Testis (tissue), 3 donors: Measurements from ENCODE around the gene ASB1. TPM values are rescaled to one million over a fixed set of nuclear protein-coding genes. Genes with fewer than 3 reads are reported as not detected.

Experiments
- DNase-seq: peaks from one replicate; pipeline ENCODE4 v3.0.0-alpha.2; 2019
- H3K27ac ChIP-seq, 2 donors: fragments of 200-600 bp; sonication (generic); one replicate each; pipeline ENCODE4 v1.5.1; 2019
- H3K27me3 ChIP-seq: fragments of 200-600 bp; sonication (generic); one replicate; pipeline ENCODE4 v1.5.1; 2019
- H3K36me3 ChIP-seq: fragments of 200-600 bp; sonication (generic); one replicate; pipeline ENCODE4 v1.5.1; 2017; ENCODE audit warnings: low read depth; ENCODE audit errors: missing control alignments
- H3K4me1 ChIP-seq: fragments of 200-600 bp; sonication (generic); one replicate; pipeline ENCODE4 v1.5.1; 2019
- H3K4me3 ChIP-seq, 2 donors: fragments of 200-600 bp; sonication (generic); one replicate each; pipeline ENCODE4 v1.5.1; 2017 to 2019
- H3K9me3 ChIP-seq: fragments of 200-600 bp; sonication (generic); one replicate; pipeline ENCODE4 v1.5.1; 2017
- POLR2A ChIP-seq: fragments of 450-650 bp; IDR thresholded peaks from one replicate; pipeline ENCODE4 v1.6.1; 2017; ENCODE audit warnings: antibody characterized with exemption, mild to moderate bottlenecking, moderate library complexity
- WGBS, 2 donors: methylation state at CpG; one replicate each; pipeline ENCODE4 v1.1.5; 2018; 5-methylcytosine and 5-hydroxymethylcytosine counted together
- intact Hi-C: fragments of 100-400 bp; cut with DNase I; formaldehyde crosslinking; loops from one replicate; pipeline ENCODE4 v1.15.1; 2023; ENCODE audit warnings: low total_unique reads
- polyA plus RNA-seq: library from polyadenylated mRNA; stranded (reverse); fragments of 350-450 nt; fragmentation: Illumina TruSeq; extraction: RNeasy Lipid Tissue Mini Kit (QIAGEN cat#74804); gene quantifications from one replicate; pipeline ENCODE4 v1.2.3, GENCODE V29; 2014; ENCODE audit warnings: low read depth, low replicate concordance; ENCODE audit not compliant: insufficient read depth
- total RNA-seq, 2 donors: library from RNA; depleted of rRNA; stranded (reverse); fragments of >200 nt; gene quantifications; one replicate each; pipeline ENCODE4 v1.2.3, GENCODE V29; 2016
- TF ChIP-seq, protein P1 (sequence below), 3 experiments: fragments of 450-650 bp in 2 of 3; fragments of 200-600 bp in 1 of 3; sonication (generic) in 1 of 3; IDR thresholded peaks; one replicate each; pipeline ENCODE4 v1.5.1; 2016 to 2019; ENCODE audit warnings: antibody characterized with exemption in 3 of 3, mild to moderate bottlenecking in 2 of 3, moderate library complexity in 1 of 3

ASB1 gene
- total and polyA plus RNA-seq, 3 donors from 2014 or later: 31.4 to 52.5 (median 41.9) TPM

DNA sequence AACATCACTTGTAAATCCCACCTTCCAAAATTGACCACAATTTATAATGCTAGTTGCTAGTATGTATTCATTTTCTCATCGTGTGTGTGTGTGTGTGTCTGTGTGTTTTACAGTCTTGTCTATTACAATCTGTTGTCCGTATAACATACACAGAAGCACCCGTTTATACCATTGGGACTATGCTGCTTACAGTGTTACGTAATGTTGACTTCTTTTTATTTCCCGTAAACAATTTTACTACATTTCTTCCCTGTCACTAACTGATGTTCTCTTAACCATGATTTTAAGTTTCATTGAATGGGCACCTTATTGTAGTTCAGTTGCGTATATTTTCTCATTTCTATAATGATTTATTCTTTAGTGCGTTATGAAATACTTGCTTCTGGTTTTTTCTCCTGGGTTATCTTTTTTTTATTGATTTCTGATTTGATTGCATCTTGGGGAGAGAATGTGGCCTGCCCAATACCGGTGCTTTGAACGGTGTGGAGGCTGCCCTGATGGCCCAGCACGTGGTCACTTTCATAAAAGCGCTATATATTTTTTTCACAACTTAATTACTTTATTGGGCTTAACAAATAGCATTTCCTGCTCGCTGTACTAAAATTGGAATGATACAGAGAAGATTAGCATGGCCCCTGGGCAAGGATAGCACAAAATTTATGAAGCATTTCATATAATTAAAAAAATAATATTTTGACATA, 14.5 kb upstream of the ASB1 start:
- H3K9me3 ChIP-seq: no peaks in the 10 kb centered on the region
- no peak for DNase-seq
- H3K27me3 ChIP-seq: no peaks in the 10 kb centered on the region
- no peaks in the 10 kb centered on the region for H3K36me3 ChIP-seq
- WGBS, 2 donors: 89 to 94% methylated on average over 12 of the region's 12 CpGs
- H3K4me3 ChIP-seq: no peak overlapping the region
- H3K27ac ChIP-seq: no peak overlapping the region
- intact Hi-C loops: no loop called here
- TF ChIP-seq, protein P1, sequence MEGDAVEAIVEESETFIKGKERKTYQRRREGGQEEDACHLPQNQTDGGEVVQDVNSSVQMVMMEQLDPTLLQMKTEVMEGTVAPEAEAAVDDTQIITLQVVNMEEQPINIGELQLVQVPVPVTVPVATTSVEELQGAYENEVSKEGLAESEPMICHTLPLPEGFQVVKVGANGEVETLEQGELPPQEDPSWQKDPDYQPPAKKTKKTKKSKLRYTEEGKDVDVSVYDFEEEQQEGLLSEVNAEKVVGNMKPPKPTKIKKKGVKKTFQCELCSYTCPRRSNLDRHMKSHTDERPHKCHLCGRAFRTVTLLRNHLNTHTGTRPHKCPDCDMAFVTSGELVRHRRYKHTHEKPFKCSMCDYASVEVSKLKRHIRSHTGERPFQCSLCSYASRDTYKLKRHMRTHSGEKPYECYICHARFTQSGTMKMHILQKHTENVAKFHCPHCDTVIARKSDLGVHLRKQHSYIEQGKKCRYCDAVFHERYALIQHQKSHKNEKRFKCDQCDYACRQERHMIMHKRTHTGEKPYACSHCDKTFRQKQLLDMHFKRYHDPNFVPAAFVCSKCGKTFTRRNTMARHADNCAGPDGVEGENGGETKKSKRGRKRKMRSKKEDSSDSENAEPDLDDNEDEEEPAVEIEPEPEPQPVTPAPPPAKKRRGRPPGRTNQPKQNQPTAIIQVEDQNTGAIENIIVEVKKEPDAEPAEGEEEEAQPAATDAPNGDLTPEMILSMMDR (IDR thresholded peaks at IDR 0.05): no peak
- TF ChIP-seq POLR2A: no peak
- no peaks in the 10 kb centered on the region for H3K4me1 ChIP-seq

DNA sequence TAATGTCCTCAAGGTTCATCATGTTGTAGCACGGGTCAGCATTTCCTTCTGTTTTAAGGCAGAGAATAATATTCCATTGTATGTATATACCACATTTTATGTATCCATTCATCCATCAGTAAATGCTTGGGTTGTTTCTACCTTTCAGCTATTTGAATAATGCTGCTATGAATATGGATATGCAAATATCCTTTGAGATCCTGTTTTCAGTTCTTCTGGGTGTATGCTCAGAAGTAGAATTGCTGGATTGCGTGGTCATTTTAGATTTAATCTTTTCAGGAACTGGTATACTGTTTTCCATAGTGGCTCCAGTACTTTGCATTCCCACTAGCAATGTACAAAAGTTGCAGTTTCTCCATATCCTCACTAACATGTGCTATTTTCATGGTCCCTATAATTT, 13.4 kb upstream of the ASB1 start:
- WGBS, 2 donors: 91 to 92% methylated on average over 2 of the region's 2 CpGs
- no peak for DNase-seq
- intact Hi-C loops: no loop called here

DNA sequence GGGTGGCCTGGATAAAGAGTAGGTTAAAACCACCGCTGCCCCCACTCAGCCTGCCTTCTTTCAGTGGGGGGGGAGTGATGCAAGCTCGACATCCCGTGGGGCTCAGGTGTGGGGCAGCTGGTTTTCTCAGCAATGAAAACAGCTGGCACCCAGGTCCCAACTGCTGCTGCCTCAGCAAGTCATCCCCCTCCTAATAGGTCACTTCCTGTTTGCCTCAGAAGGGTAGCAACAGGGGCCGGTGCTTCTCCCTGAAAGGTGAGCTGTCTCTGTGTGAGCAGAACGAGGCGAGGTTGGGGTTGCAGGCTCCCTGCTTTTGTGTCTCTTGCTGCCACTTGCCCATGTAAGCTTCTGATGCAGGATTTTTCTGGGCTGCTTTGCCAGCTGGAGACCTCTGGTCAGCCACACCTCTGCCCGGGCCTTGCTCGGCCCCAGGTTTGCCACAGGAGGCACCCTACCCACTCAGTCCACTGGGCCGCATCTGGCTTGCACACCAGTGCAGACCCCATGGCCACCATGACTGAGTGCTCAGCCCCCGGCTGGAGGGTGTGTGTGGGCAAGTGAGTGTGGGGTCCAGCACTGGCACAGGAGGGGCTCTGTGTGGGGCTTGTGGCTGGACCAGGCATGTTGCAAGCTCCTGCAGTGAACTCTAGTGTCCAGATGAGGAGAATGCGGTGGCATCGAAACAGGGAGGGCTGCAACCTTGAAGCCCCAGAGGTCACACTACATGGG, 11.5 kb upstream of the ASB1 start:
- H3K27ac ChIP-seq: no peak overlapping the region
- intact Hi-C loops: no loop called here
- H3K27me3 ChIP-seq: no peaks in the 10 kb centered on the region
- no peaks in the 10 kb centered on the region for H3K4me1 ChIP-seq
- no peaks in the 10 kb centered on the region for H3K9me3 ChIP-seq
- DNase-seq: no peak
- H3K36me3 ChIP-seq: no peaks in the 10 kb centered on the region
- 93 to 94% methylated on average over 6 to 12 of the region's 12 CpGs for WGBS, 2 donors
- TF ChIP-seq POLR2A: no peak
- H3K4me3 ChIP-seq: no peak overlapping the region

More for the DNA sequence above, 13.4 kb upstream of the ASB1 start:
- TF ChIP-seq POLR2A: no peak
- TF ChIP-seq, protein P1 (IDR thresholded peaks at IDR 0.05): no peak
- no peak overlapping the region for H3K27ac ChIP-seq
- no peaks in the 10 kb centered on the region for H3K27me3 ChIP-seq
- no peaks in the 10 kb centered on the region for H3K4me1 ChIP-seq
- no peaks in the 10 kb centered on the region for H3K36me3 ChIP-seq
- H3K4me3 ChIP-seq: no peak overlapping the region
- H3K9me3 ChIP-seq: no peaks in the 10 kb centered on the region

DNA sequence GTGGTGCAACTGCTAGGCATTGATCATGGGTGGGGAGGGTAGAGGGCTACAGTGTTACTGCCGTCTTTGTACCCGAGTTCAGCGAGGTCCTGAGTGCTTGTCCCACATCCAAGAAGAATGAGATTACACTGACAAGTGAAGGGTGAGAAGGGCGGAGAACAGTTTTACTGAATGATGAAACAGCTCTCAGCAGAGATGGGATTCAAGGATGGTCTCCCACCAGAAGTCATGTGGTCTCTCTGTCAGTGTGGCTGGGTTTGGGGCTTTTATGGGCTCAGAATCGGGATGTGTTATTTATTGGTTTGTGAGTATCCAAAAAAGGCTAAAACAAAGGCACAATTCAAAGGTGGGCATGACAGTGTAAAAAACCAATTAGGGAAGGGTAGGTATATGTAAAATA, 10.8 kb upstream of the ASB1 start:
- no peaks in the 10 kb centered on the region for H3K36me3 ChIP-seq
- 96 to 97% methylated on average over 5 of the region's 5 CpGs for WGBS, 2 donors
- peaks cover 3% of the 10 kb centered on the region for H3K4me1 ChIP-seq
- no peaks in the 10 kb centered on the region for H3K27me3 ChIP-seq
- intact Hi-C loops: no loop called here
- H3K9me3 ChIP-seq: no peaks in the 10 kb centered on the region
- no peak overlapping the region for H3K27ac ChIP-seq
- DNase-seq: no peak
- no peak overlapping the region for H3K4me3 ChIP-seq
- TF ChIP-seq, protein P1 (IDR thresholded peaks at IDR 0.05): no peak
- no peak for TF ChIP-seq POLR2A

DNA sequence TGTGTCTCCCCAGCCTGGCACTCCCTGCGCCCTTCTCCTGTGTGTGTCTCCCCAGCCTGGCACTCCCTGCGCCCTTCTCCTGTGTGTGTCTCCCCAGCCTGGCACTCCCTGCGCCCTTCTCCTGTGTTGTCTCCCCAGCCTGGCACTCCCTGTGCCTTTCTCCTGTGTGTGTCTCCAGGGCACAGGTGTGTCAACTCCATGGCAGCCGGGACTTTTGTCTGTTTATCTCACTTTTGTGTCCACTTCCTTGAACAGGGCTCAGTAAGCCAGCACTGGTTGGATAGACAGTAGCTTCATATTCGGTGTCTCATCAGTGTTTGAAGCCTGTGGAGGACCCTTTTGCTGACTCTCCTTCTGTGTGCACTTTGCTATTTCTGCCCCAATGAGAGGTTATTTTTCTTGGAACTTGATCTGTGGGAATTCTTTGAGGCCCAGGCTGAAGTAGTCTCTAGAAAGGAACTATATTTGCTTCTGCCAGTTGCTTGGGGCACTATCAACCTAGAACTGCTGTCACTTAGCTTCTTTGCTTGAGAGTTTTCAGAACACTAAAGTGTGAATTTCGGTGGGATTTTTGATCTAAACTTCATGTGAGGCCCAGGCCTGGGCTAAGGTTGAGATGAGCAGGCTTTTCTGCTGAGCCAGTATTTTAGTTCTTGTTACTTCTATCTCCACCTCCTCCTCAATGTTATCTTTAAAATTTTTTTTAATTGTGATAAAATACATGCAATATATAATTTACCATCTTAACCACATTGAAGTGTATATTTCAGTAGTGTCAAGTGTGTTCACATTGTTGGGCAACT, 8.3 kb upstream of the ASB1 start:
- Histone ChIP-seq H3K27ac (no peak overlapping the region), H3K9me3 (no peaks in the 10 kb centered on the region), H3K4me1 (peaks cover 15% of the 10 kb centered on the region), H3K27me3 (no peaks in the 10 kb centered on the region), H3K4me3 (no peak overlapping the region), H3K36me3 (no peaks in the 10 kb centered on the region)
- no peak for DNase-seq
- TF ChIP-seq, protein P1 (IDR thresholded peaks at IDR 0.05): no peak
- TF ChIP-seq POLR2A: no peak
- intact Hi-C loops: no loop called here
- 71 to 81% methylated on average over 6 of the region's 6 CpGs for WGBS, 2 donors
